Measurements from ENCODE around the gene HOXB8. TPM values are rescaled to one million over a fixed set of nuclear protein-coding genes. Genes with fewer than 3 reads are reported as not detected.

Gene HOXB8
- total and polyA plus RNA-seq, 2 donors (not counting 3 experiments of a cell fraction or from before 2014, with no cell fraction given), result 1.7 to 2.4 TPM

GRCh38 chr17:48569240-48569582, 45.9 kb downstream of the HOXB8 start:
- no peaks in the 10 kb centered on the region for H4K20me1 ChIP-seq (replicated peaks; ENCODE audit: control insufficient read depth, extremely low read depth, insufficient read depth, low read length)
- no peaks in the 10 kb centered on the region for H3K27me3 ChIP-seq (ENCODE audit: control insufficient read depth in 2 of 2, insufficient read depth in 2 of 2, low read length in 2 of 2)
- peak overlapping the region; percentile 41 for H3K9ac ChIP-seq (replicated peaks; ENCODE audit: extremely low read depth, insufficient read depth, low read length)
- H3K27ac ChIP-seq (ENCODE audit: insufficient read depth, low read depth, low read length), result peak overlapping the region; percentile 49
- H3K4me1 ChIP-seq (ENCODE audit: control insufficient read depth, extremely low read depth, insufficient read depth, low read length), result peaks cover 87% of the 10 kb centered on the region
- dilution Hi-C loops (cut with MboI; ENCODE audit: extremely low pct_ligation_motif_present, low sequenced_read_pairs) (no loop called here), intact Hi-C loops (cut with micrococcal nuclease) (loop anchor here (2.0 kb wide), 1 partner anchor 24 kb away; the partner anchor contains the start of gene HOXB2)
- peak overlapping the region; percentile 80 for H3K4me2 ChIP-seq (ENCODE audit: insufficient read depth, low read length)
- ChIA-PET CTCF (interaction anchor here (0.6 to 6.1 kb wide), 6 partner anchors 9 to 77 kb away, joined by 3 to 28 read pairs (median 6); partner anchors contain the start of gene HOXB4), POLR2A (interaction anchor here (1.0 kb wide), 1 partner anchor 41 kb away, joined by 3 read pairs; no protein-coding TSS in a partner anchor)
- FAIRE-seq (no peak), DNase-seq (ENCODE audit: low read depth, low spot score) (no peak)
- H3K36me3 ChIP-seq (ENCODE audit: control insufficient read depth in 2 of 2, extremely low read depth in 1 of 2, insufficient read depth in 2 of 2, low read length in 2 of 2), result peaks cover 0 to 2% of the 10 kb centered on the region in 2 experiments
- no peaks in the 10 kb centered on the region for H3K9me1 ChIP-seq (replicated peaks; ENCODE audit: control insufficient read depth, extremely low read depth, insufficient read depth, low read length)
- peak overlapping the region; percentile 2 to 60 (median 45) for H3K4me3 ChIP-seq (replicated peaks in 1 of 3; ENCODE audit: insufficient read depth in 1 of 3, low read depth in 1 of 3, low read length in 3 of 3)
- H3K79me2 ChIP-seq (ENCODE audit: control insufficient read depth, insufficient read depth, low read length), result peaks cover 96% of the 10 kb centered on the region
- TF ChIP-seq CTCF (IDR thresholded peaks at IDR 0.05; ENCODE audit: extremely low read depth in 1 of 2, insufficient read depth in 1 of 2, low read depth in 1 of 2, low read length in 2 of 2) (no peak), MYC (IDR thresholded peaks at IDR 0.05; ENCODE audit: low read depth, low read length) (no peak), POLR2AphosphoS5 (IDR thresholded peaks at IDR 0.05; ENCODE audit: insufficient read depth, low read depth, low read length) (no peak), JUN (IDR thresholded peaks at IDR 0.05; ENCODE audit: borderline replicate concordance, insufficient read depth, insufficient read length, low read depth) (no peak), FOS (IDR thresholded peaks at IDR 0.05; ENCODE audit: borderline replicate concordance, insufficient read depth, low read length) (no peak), POLR2A (IDR thresholded peaks at IDR 0.05; ENCODE audit: low read depth, low read length) (no peak), MAX (IDR thresholded peaks at IDR 0.05; ENCODE audit: insufficient read depth, insufficient read length) (no peak), EZH2 (IDR thresholded peaks at IDR 0.05; ENCODE audit: borderline replicate concordance, low read depth, low read length, severe bottlenecking) (no peak), GATA2 (IDR thresholded peaks at IDR 0.05; ENCODE audit: insufficient read depth, insufficient read length, low read depth, low read length) (no peak)
- H3K9me3 ChIP-seq (replicated peaks; ENCODE audit: control insufficient read depth, insufficient read depth, low read length), result no peaks in the 10 kb centered on the region
- BruUV-seq (replicated peaks), result no TSS peak
- H2AFZ ChIP-seq (ENCODE audit: low read depth, low read length), result no peak overlapping the region
